GM12878 (cell line): ENCODE data around the gene PDE12.

Experiments used
- CTCF ChIP-seq, 3 experiments: IDR thresholded peaks in 2 of 3; conservative IDR thresholded peaks in 1 of 3; 2 replicates each; pipeline ENCODE4 v1.5.1; 2011; ENCODE audit warnings: low read depth in 3 of 3, low read length in 3 of 3, mild to moderate bottlenecking in 3 of 3, control low read depth in 2 of 3, moderate library complexity in 2 of 3, inconsistent platforms in 1 of 3, mixed read lengths in 1 of 3; ENCODE audit not compliant: control insufficient read depth in 2 of 3, insufficient read depth in 1 of 3; ENCODE audit errors: extremely low read depth in 1 of 3
- GABPA ChIP-seq: IDR thresholded peaks from 2 replicates; pipeline ENCODE4 v1.6.1; 2014; ENCODE audit warnings: antibody characterized with exemption, low read depth, mild to moderate bottlenecking, inconsistent platforms
- HDAC2 ChIP-seq: fragments of 200-600 bp; sonication (generic); IDR thresholded peaks from 2 replicates; pipeline ENCODE4 v1.6.1; 2017
- KDM1A ChIP-seq: fragments of 200-600 bp; sonication (generic); IDR thresholded peaks from 2 replicates; pipeline ENCODE4 v1.6.1; 2016; ENCODE audit warnings: borderline replicate concordance
- MEF2A ChIP-seq: IDR thresholded peaks from 2 replicates; pipeline ENCODE4 v1.6.1; 2011; ENCODE audit warnings: low read depth, mild to moderate bottlenecking, low read length, moderate library complexity; ENCODE audit not compliant: insufficient read depth
- SIN3A ChIP-seq: IDR thresholded peaks from 2 replicates; pipeline ENCODE4 v1.6.1; 2012; ENCODE audit warnings: low read depth, low read length, improper control_type of control experiment
- STAT3 ChIP-seq: IDR thresholded peaks from 2 replicates; pipeline ENCODE4 v1.6.1; 2011; ENCODE audit warnings: low read depth, low read length, improper control_type of control experiment
- ZNF24 ChIP-seq: fragments of 450-650 bp; IDR thresholded peaks from 2 replicates; pipeline ENCODE4 v1.6.1; 2017; ENCODE audit warnings: antibody characterized with exemption, mild to moderate bottlenecking

DNA sequence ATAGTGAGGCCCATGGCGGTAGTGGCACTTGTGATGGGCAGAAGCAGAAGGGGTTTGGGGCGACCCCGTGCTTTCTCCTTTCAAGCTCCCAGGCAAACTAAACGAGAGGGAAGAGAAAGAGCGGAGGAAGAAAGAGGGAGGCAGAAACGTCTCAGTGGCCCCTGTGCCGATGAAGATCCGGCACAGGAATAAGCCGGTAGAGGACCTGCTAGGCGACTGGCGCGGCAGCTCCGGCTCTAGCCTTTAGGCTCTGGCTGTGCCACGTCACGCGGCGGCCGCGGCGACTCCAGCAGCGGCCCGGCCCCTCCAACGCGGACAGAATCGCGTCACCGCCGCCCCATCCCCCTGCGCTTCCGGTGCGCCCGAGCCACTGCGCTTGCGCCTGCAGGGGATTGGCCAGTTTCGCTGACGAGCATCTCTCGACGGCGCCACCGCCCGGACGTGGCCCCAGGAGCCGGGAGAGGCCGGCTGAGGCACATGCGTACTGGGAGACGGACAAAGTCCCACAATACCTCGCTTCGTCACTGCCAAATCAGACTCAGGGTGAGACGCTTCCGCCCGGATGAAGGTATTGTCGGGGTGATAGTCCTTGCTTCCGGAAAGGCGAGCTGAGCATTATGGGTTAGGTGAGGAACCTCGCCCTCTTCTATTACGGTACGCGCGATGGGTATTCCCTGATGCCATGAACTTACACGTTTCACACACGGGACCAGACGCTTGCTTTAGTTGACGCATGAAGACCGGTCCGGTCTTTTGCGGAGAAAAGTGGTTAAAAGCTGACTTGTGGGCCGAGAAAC lies 41.3 kb downstream of the PDE12 start, which contains the start of gene ARF4:
- TF ChIP-seq MEF2A (0 out of 2 replicates have a peak, but pooled peaks have one; percentile 16), HDAC2 (no peak), CTCF (IDR thresholded peaks at IDR 0.05 in 2 of 3, conservative IDR thresholded peaks at IDR 0.05 in 1 of 3; ENCODE audit: control insufficient read depth in 2 of 3, extremely low read depth in 1 of 3, insufficient read depth in 1 of 3, low read depth in 3 of 3, low read length in 3 of 3) (peak in 2 of 3 experiments; percentile 7 to 20; a peak in 1 of 6 replicates), GABPA (peak; percentile 86), ZNF24 (no peak), STAT3 (no peak), KDM1A (no peak), SIN3A (0 out of 2 replicates have a peak, but pooled peaks have one; percentile 63)
